Testis (tissue), 2 donors: ENCODE measurements around the gene CCNL2.

Experiments
- POLR2A ChIP-seq: fragments of 450-650 bp; IDR thresholded peaks from one replicate; pipeline ENCODE4 v1.6.1; 2017; ENCODE audit warnings: antibody characterized with exemption, mild to moderate bottlenecking, moderate library complexity
- TF ChIP-seq, protein P1 (sequence below), 3 experiments: fragments of 450-650 bp in 2 of 3; fragments of 200-600 bp in 1 of 3; sonication (generic) in 1 of 3; IDR thresholded peaks; one replicate each; pipeline ENCODE4 v1.5.1; 2016 to 2019; ENCODE audit warnings: antibody characterized with exemption in 3 of 3, mild to moderate bottlenecking in 2 of 3, moderate library complexity in 1 of 3

DNA sequence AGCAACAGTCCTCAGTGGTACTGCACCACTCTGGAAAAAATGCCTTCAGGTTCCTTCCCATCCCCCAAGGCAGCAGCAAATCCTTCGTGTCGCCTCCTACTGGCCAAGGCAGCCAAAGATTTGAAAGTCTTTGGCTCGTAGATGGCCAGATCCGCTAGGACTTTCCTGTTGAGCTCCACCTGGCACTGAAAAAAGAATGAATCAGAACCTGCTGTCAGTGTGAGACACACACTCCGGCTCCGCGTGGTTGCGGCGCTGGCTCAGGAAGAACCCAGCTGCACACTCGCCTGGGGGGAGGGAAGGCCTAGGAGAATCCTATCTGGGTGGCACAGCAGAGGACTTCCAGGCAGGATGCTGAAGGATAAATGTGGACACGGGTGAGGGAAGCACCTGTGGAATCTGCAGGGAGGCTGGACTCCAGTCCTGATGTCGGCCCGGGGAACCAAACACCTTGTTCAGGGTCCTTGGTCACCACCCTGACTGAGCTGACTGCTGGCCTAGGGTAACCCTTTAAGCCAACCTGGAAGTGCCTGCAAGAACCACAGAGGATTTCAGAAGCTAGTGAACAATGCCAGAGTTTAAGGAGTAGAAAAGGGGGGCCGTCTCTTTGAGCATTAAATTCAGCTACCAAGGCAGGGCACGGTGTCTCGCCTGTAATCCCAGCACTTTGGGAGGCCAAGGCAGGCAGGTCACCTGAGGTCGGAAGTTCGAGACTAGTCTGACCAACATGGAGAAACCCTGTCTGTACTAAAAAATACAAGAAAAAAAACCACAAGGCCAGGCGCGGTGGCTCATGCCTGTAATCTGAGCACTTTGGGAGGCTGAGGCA, 3.2 kb upstream of the CCNL2 start:
- TF ChIP-seq, protein P1, sequence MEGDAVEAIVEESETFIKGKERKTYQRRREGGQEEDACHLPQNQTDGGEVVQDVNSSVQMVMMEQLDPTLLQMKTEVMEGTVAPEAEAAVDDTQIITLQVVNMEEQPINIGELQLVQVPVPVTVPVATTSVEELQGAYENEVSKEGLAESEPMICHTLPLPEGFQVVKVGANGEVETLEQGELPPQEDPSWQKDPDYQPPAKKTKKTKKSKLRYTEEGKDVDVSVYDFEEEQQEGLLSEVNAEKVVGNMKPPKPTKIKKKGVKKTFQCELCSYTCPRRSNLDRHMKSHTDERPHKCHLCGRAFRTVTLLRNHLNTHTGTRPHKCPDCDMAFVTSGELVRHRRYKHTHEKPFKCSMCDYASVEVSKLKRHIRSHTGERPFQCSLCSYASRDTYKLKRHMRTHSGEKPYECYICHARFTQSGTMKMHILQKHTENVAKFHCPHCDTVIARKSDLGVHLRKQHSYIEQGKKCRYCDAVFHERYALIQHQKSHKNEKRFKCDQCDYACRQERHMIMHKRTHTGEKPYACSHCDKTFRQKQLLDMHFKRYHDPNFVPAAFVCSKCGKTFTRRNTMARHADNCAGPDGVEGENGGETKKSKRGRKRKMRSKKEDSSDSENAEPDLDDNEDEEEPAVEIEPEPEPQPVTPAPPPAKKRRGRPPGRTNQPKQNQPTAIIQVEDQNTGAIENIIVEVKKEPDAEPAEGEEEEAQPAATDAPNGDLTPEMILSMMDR (IDR thresholded peaks at IDR 0.05): peak; percentile 18 to 47 (median 36)
- TF ChIP-seq POLR2A: no peak
